Measurements from ENCODE around the gene ASMTL. TPM values are rescaled to one million over a fixed set of nuclear protein-coding genes. Genes with fewer than 3 reads are reported as not detected.

Gene ASMTL
- total and polyA plus RNA-seq, 2 experiments from 2014 or later: 53.7 to 61.2 TPM

- Mint-ChIP-seq H3K27me3 (ENCODE audit: insufficient read depth, low read depth, poor library complexity) (peaks cover 23% of the 10 kb centered on the region), H3K4me3 (peak overlapping the region; percentile 38; the same call in 1 of the 3 replicates), H3K4me1 (0 out of 3 replicates have a peak, but pooled peaks cover 3% of the 10 kb centered on the region), H3K27ac (no peak overlapping the region), H3K9me3 (peaks cover 63% of the 10 kb centered on the region), H3K36me3 (ENCODE audit: low read depth) (peaks cover 25% of the 10 kb centered on the region)
- no peaks in the 10 kb centered on the region for H3K27me3 ChIP-seq (ENCODE audit: insufficient read depth)
- no peaks in the 10 kb centered on the region for H3K36me3 ChIP-seq (ENCODE audit: insufficient read depth)
- H3F3A ChIP-seq (replicated peaks; ENCODE audit: low read depth): peaks cover 23% of the 10 kb centered on the region
- peaks cover 8% of the 10 kb centered on the region; the same call in 1 of the 2 replicates for H3K4me1 ChIP-seq (ENCODE audit: insufficient read depth)
- H3K4me3 ChIP-seq: peak overlapping the region; percentile 35
- peak overlapping the region; percentile 66 for H3K4me2 ChIP-seq
- DNase-seq (ENCODE audit: low spot score): no peak
- no peaks in the 10 kb centered on the region for H3K9me2 ChIP-seq (ENCODE audit: insufficient read depth)
- ATAC-seq: peak; percentile 19
- H4K20me1 ChIP-seq (replicated peaks; ENCODE audit: insufficient read depth): no peaks in the 10 kb centered on the region
- H3K79me2 ChIP-seq (replicated peaks; ENCODE audit: insufficient read depth): no peaks in the 10 kb centered on the region
- H3K27ac ChIP-seq (ENCODE audit: low read depth): no peak overlapping the region
- TF ChIP-seq JUNB (IDR thresholded peaks at IDR 0.05; ENCODE audit: unreplicated experiment) (no peak), CREB1 (CRISPR knock-in tag; IDR thresholded peaks at IDR 0.05; ENCODE audit: low read depth) (no peak), EZH2 (IDR thresholded peaks at IDR 0.05; ENCODE audit: low read depth, unreplicated experiment) (no peak), REST (IDR thresholded peaks at IDR 0.05; ENCODE audit: unreplicated experiment) (no peak)
- peak overlapping the region; percentile 96 for H2AFZ ChIP-seq
These were observed 40.7 kb upstream of the ASMTL start for GRCh38 chrX:1493412-1493811.

GRCh38 chrX:1492421-1493012 lies 39.8 kb upstream of the ASMTL start:
- peaks cover 8% of the 10 kb centered on the region; the same call in 1 of the 2 replicates for H3K4me1 ChIP-seq (ENCODE audit: insufficient read depth)
- H4K20me1 ChIP-seq (replicated peaks; ENCODE audit: insufficient read depth): no peaks in the 10 kb centered on the region
- Mint-ChIP-seq H3K36me3 (ENCODE audit: low read depth) (peaks cover 28% of the 10 kb centered on the region), H3K27me3 (ENCODE audit: insufficient read depth, low read depth, poor library complexity) (peaks cover 28% of the 10 kb centered on the region), H3K4me3 (no peak overlapping the region), H3K27ac (no peak overlapping the region), H3K9me3 (peaks cover 66% of the 10 kb centered on the region), H3K4me1 (0 out of 3 replicates have a peak, but pooled peaks cover 3% of the 10 kb centered on the region)
- H3K79me2 ChIP-seq (replicated peaks; ENCODE audit: insufficient read depth): no peaks in the 10 kb centered on the region
- H3K9me2 ChIP-seq (ENCODE audit: insufficient read depth): no peaks in the 10 kb centered on the region
- ATAC-seq: no peak
- no peak overlapping the region for H3K27ac ChIP-seq (ENCODE audit: low read depth)
- H3K27me3 ChIP-seq (ENCODE audit: insufficient read depth): no peaks in the 10 kb centered on the region
- no peak overlapping the region for H2AFZ ChIP-seq
- H3F3A ChIP-seq (replicated peaks; ENCODE audit: low read depth): peaks cover 23% of the 10 kb centered on the region
- no peak overlapping the region for H3K4me3 ChIP-seq
- H3K36me3 ChIP-seq (ENCODE audit: insufficient read depth): no peaks in the 10 kb centered on the region
- H3K4me2 ChIP-seq: no peak overlapping the region
- no peak for DNase-seq (ENCODE audit: low spot score)
- no peak for TF ChIP-seq EZH2phosphoT487 (IDR thresholded peaks at IDR 0.05; ENCODE audit: unreplicated experiment)
- no peak for TF ChIP-seq NANOG (IDR thresholded peaks at IDR 0.05; ENCODE audit: borderline replicate concordance)
- TF ChIP-seq STAT1 (IDR thresholded peaks at IDR 0.05; ENCODE audit: unreplicated experiment): no peak
- no peak for TF ChIP-seq ZNF114 (CRISPR knock-in tag; IDR thresholded peaks at IDR 0.05)
- TF ChIP-seq REST (IDR thresholded peaks at IDR 0.05; ENCODE audit: unreplicated experiment): no peak
- TF ChIP-seq CREB1 (CRISPR knock-in tag; IDR thresholded peaks at IDR 0.05; ENCODE audit: low read depth): no peak
- TF ChIP-seq JUNB (IDR thresholded peaks at IDR 0.05; ENCODE audit: unreplicated experiment): no peak
- TF ChIP-seq POLR2AphosphoS5 (IDR thresholded peaks at IDR 0.05; ENCODE audit: low read depth): no peak
- TF ChIP-seq EZH2 (IDR thresholded peaks at IDR 0.05; ENCODE audit: low read depth, unreplicated experiment): no peak
- TF ChIP-seq ZNF331 (CRISPR knock-in tag; IDR thresholded peaks at IDR 0.05; ENCODE audit: low read depth): no peak
- TF ChIP-seq ETS1 (IDR thresholded peaks at IDR 0.05): no peak

All from GM23338 (cell line).